H1 (cell line): ENCODE data around the gene IER5. TPM values are rescaled to one million over a fixed set of nuclear protein-coding genes. Genes with fewer than 3 reads are reported as not detected.

Experiments used
- CTCF ChIA-PET: fragments of 300-600 bp; sonication (Branson Sonifier 250); formaldehyde crosslinking; loops from one replicate; lab custom pipeline; 2021; ENCODE audit not compliant: partially characterized antibody; lab: Charles Lee
- POLR2A ChIA-PET: fragments of 300-600 bp; sonication (Branson Sonifier 250); formaldehyde crosslinking; loops from one replicate; lab custom pipeline; 2021; ENCODE audit warnings: inconsistent platforms; ENCODE audit not compliant: partially characterized antibody; lab: Charles Lee
- DNase-seq, 2 experiments: peaks; one replicate each; pipeline versions ENCODE4 v3.0.0 to v3.0.0-alpha.2; 2010 to 2022; ENCODE audit warnings: low spot score in 2 of 2, low read depth in 1 of 2, mixed read lengths in 1 of 2
- FAIRE-seq: peaks from 2 replicates; lab custom pipeline; 2011; peaks lifted over from hg19 to GRCh38; lab: Jason Lieb, UNC
- H2AFZ ChIP-seq: 2 replicates; pipeline ENCODE4 v1.8.1; 2012; ENCODE audit warnings: low read length, inconsistent platforms
- H2AK5ac ChIP-seq: 2 replicates; pipeline ENCODE4 v1.6.1; 2013; ENCODE audit warnings: low read depth, low read length
- H2BK120ac ChIP-seq: replicated peaks from 2 replicates; pipeline ENCODE3; 2013; ENCODE audit warnings: low read depth, low read length, inconsistent platforms
- H2BK12ac ChIP-seq: 2 replicates; pipeline ENCODE4 v1.6.1; 2013; ENCODE audit warnings: low read depth, low read length
- H2BK15ac ChIP-seq: 2 replicates; pipeline ENCODE4 v1.6.1; 2013; ENCODE audit warnings: low read length
- H2BK20ac ChIP-seq: 2 replicates; pipeline ENCODE4 v1.6.1; 2013; ENCODE audit warnings: low read length
- H2BK5ac ChIP-seq: 2 replicates; pipeline ENCODE4 v1.6.1; 2013; ENCODE audit warnings: low read depth, low read length
- H3K14ac ChIP-seq: 2 replicates; pipeline ENCODE4 v1.6.1; 2013; ENCODE audit warnings: inconsistent platforms; ENCODE audit not compliant: insufficient read length
- H3K18ac ChIP-seq: 2 replicates; pipeline ENCODE4 v1.6.1; 2013; ENCODE audit warnings: low read length; ENCODE audit errors: extremely low read depth
- H3K23ac ChIP-seq: 2 replicates; pipeline ENCODE4 v1.6.1; 2013; ENCODE audit warnings: inconsistent platforms; ENCODE audit not compliant: insufficient read length
- H3K23me2 ChIP-seq: 2 replicates; pipeline ENCODE4 v1.6.1; 2013; ENCODE audit warnings: low read depth, low read length
- H3K27ac ChIP-seq: 2 replicates; pipeline ENCODE4 v1.6.1; 2011; ENCODE audit warnings: low read depth, low read length, inconsistent platforms
- H3K27me3 ChIP-seq, 4 experiments: replicated peaks in 1 of 4; 1 replicate in 1 of 4; 2 replicates in 3 of 4; pipeline versions ENCODE4 v1.6.1 to v1.8.1; 2011 to 2013; ENCODE audit warnings: low read length in 3 of 4, mild to moderate bottlenecking in 3 of 4, inconsistent platforms in 2 of 4, mixed read lengths in 2 of 4, moderate library complexity in 1 of 4; ENCODE audit not compliant: control insufficient read depth in 3 of 4, insufficient read depth in 3 of 4; ENCODE audit errors: extremely low read depth in 1 of 4
- H3K36me3 ChIP-seq, 4 experiments: 2 replicates each; pipeline versions ENCODE4 v1.6.1 to v1.8.1; 2011 to 2013; ENCODE audit warnings: mild to moderate bottlenecking in 4 of 4, low read length in 3 of 4, moderate library complexity in 2 of 4, control low read depth in 1 of 4, inconsistent platforms in 1 of 4; ENCODE audit not compliant: insufficient read depth in 4 of 4, control insufficient read depth in 2 of 4
- H3K4ac ChIP-seq: replicated peaks from 2 replicates; pipeline ENCODE3; 2013; ENCODE audit warnings: low read length, low read depth, mixed read lengths, inconsistent platforms; ENCODE audit not compliant: insufficient read length
- H3K4me1 ChIP-seq, 4 experiments: replicated peaks in 1 of 4; 1 replicate in 1 of 4; 2 replicates in 3 of 4; pipeline versions ENCODE4 v1.6.1 to v1.8.1; 2011 to 2013; ENCODE audit warnings: low read length in 3 of 4, inconsistent platforms in 2 of 4, mixed read lengths in 1 of 4; ENCODE audit not compliant: insufficient read depth in 4 of 4, control insufficient read depth in 3 of 4
- H3K4me2 ChIP-seq, 2 experiments: 2 replicates each; pipeline versions ENCODE4 v1.6.1 to v1.8.1; 2011 to 2013; ENCODE audit warnings: low read depth in 2 of 2, low read length in 2 of 2, control low read depth in 1 of 2, inconsistent platforms in 1 of 2, mild to moderate bottlenecking in 1 of 2; ENCODE audit not compliant: insufficient read depth in 1 of 2
- H3K4me3 ChIP-seq, 4 experiments: fragments of 200-600, 300-600 bp in 1 of 4; sonication (generic), shearing (Covaris generic), sonication (Bioruptor Twin) in 1 of 4; 2 replicates each; pipeline versions ENCODE4 v1.5.1 to v1.8.1; 2011 to 2016; ENCODE audit warnings: low read length in 4 of 4, low read depth in 3 of 4, control low read depth in 2 of 4, inconsistent platforms in 2 of 4, mild to moderate bottlenecking in 2 of 4, mixed read lengths in 1 of 4, moderate library complexity in 1 of 4; ENCODE audit not compliant: insufficient read depth in 2 of 4; ENCODE audit errors: extremely low read depth in 1 of 4
- H3K56ac ChIP-seq: replicated peaks from 2 replicates; pipeline ENCODE3; 2013; ENCODE audit warnings: low read depth, mild to moderate bottlenecking, mixed read lengths, low read length, inconsistent platforms; ENCODE audit not compliant: insufficient read length
- H3K79me1 ChIP-seq: 2 replicates; pipeline ENCODE4 v1.6.1; 2013; ENCODE audit warnings: low read depth, low read length, control low read depth
- H3K79me2 ChIP-seq, 2 experiments: 2 replicates each; pipeline versions ENCODE4 v1.6.1 to v1.8.1; 2012 to 2013; ENCODE audit warnings: low read length in 2 of 2, mild to moderate bottlenecking in 2 of 2, inconsistent platforms in 1 of 2; ENCODE audit not compliant: insufficient read depth in 2 of 2, control insufficient read depth in 1 of 2
- H3K9ac ChIP-seq, 4 experiments: replicated peaks in 1 of 4; 1 replicate in 1 of 4; 2 replicates in 3 of 4; pipeline versions ENCODE4 v1.6.1 to v1.8.1; 2011 to 2013; ENCODE audit warnings: low read depth in 3 of 4, low read length in 3 of 4, control low read depth in 2 of 4, mild to moderate bottlenecking in 2 of 4, moderate library complexity in 2 of 4, inconsistent platforms in 1 of 4; ENCODE audit errors: extremely low read depth in 1 of 4
- H3K9me3 ChIP-seq, 2 experiments: 2 replicates each; pipeline versions ENCODE4 v1.6.1 to v1.8.1; 2012 to 2013; ENCODE audit warnings: mild to moderate bottlenecking in 2 of 2, moderate library complexity in 2 of 2, control low read depth in 1 of 2, inconsistent platforms in 1 of 2, low read depth in 1 of 2, low read length in 1 of 2, mixed read lengths in 1 of 2; ENCODE audit not compliant: insufficient read depth in 2 of 2
- H4K20me1 ChIP-seq, 2 experiments: replicated peaks in 1 of 2; 2 replicates each; pipeline versions ENCODE3 to v1.8.1; 2011 to 2013; ENCODE audit warnings: inconsistent platforms in 2 of 2, low read length in 2 of 2, mild to moderate bottlenecking in 1 of 2; ENCODE audit not compliant: insufficient read depth in 2 of 2, control insufficient read depth in 1 of 2
- H4K5ac ChIP-seq: 2 replicates; pipeline ENCODE4 v1.6.1; 2013; ENCODE audit warnings: low read length, low read depth, mixed read lengths, inconsistent platforms; ENCODE audit not compliant: insufficient read length
- H4K8ac ChIP-seq: 2 replicates; pipeline ENCODE4 v1.8.0; 2013; ENCODE audit warnings: mild to moderate bottlenecking, moderate library complexity, low read length, inconsistent platforms; ENCODE audit not compliant: insufficient read depth; ENCODE audit errors: extremely low read depth
- H4K91ac ChIP-seq: replicated peaks from 2 replicates; pipeline ENCODE3; 2013; ENCODE audit warnings: low read length, mixed read lengths, inconsistent platforms; ENCODE audit not compliant: insufficient read length
- ASH2L ChIP-seq: fragments of 200-600, 300-600 bp; sonication (generic); IDR thresholded peaks from one replicate; pipeline ENCODE4 v1.7.1; 2017; ENCODE audit warnings: low read length
- CEBPB ChIP-seq: IDR thresholded peaks from 2 replicates; pipeline ENCODE4 v1.6.1; 2012; ENCODE audit warnings: low read depth, low read length
- CTCF ChIP-seq, 3 experiments: IDR thresholded peaks; 1 replicate in 2 of 3; 2 replicates in 1 of 3; pipeline versions ENCODE4 v1.5.1 to v1.6.1; 2011; ENCODE audit warnings: low read length in 3 of 3, mild to moderate bottlenecking in 3 of 3, inconsistent platforms in 2 of 3, low read depth in 1 of 3, moderate library complexity in 1 of 3; ENCODE audit not compliant: insufficient read depth in 1 of 3; ENCODE audit errors: control extremely low read depth in 1 of 3
- RXRA ChIP-seq: IDR thresholded peaks from 2 replicates; pipeline ENCODE4 v1.6.1; 2011; ENCODE audit warnings: low read depth, mild to moderate bottlenecking, low read length, moderate library complexity; ENCODE audit not compliant: insufficient read depth
- SRF ChIP-seq: IDR thresholded peaks from 2 replicates; pipeline ENCODE4 v1.6.1; 2011; ENCODE audit warnings: mild to moderate bottlenecking, low read depth, low read length, moderate library complexity
- TBP ChIP-seq: IDR thresholded peaks from 2 replicates; pipeline ENCODE4 v1.6.1; 2011; ENCODE audit warnings: low read depth, low read length, improper control_type of control experiment
- WGBS, 2 experiments: shearing (Covaris generic) in 1 of 2; methylation state at CpG; one replicate each; pipeline versions ENCODE4 v1.1.6 to v1.1.7; 2013 to 2015; ENCODE audit warnings: low lambda C conversion rate in 2 of 2, mixed read lengths in 2 of 2, inconsistent platforms in 1 of 2, low coverage in 1 of 2, missing lambda C conversion rate in 1 of 2; ENCODE audit not compliant: insufficient replicate concordance in 2 of 2, insufficient coverage in 1 of 2, insufficient read length in 1 of 2; ENCODE audit errors: extremely low coverage in 1 of 2, missing lambda C conversion rate in 1 of 2; 5-methylcytosine and 5-hydroxymethylcytosine counted together
- polyA plus RNA-seq, 7 experiments: library from polyadenylated mRNA; depleted of rRNA in 3 of 7; stranded (reverse) in 5 of 7; unstranded in 2 of 7; fragments of >200 nt in 5 of 7; fragments of 200-250 nt in 2 of 7; gene quantifications; 1 replicate in 5 of 7; 2 replicates in 1 of 7; 4 replicates in 1 of 7; pipeline versions ENCODE4 v1.2.1 to v1.2.3, GENCODE V29; 2011 to 2013; ENCODE audit warnings: missing spikeins in 2 of 7, mixed read lengths in 2 of 7
- total RNA-seq: library from RNA; stranded (reverse); fragmentation: NEBNext Ultra II Directional; extraction: Animal tissue kit (Norgen Biotek cat#: 25700); gene quantifications from 2 replicates; pipeline ENCODE4 v1.2.1, GENCODE V29; 2021

Gene IER5
- total and polyA plus RNA-seq, 2 of the 8 experiments (the other 6 are each of a cell fraction or from before 2014, with no cell fraction given), result 3.5 to 7.7 TPM

GRCh38 chr1:181117648-181118449, 29.3 kb downstream of the IER5 start:
- H3K23ac ChIP-seq, result no peak overlapping the region
- H2BK5ac ChIP-seq, result no peak overlapping the region
- H3K9me3 ChIP-seq, result no peaks in the 10 kb centered on the region
- no peak for FAIRE-seq
- TF ChIP-seq CEBPB (no peak), SRF (no peak), TBP (peak; percentile 24; the same call in 1 of the 2 replicates), RXRA (no peak), ASH2L (peak; percentile 33), CTCF (IDR thresholded peaks at IDR 0.05; ENCODE audit: control extremely low read depth in 1 of 3, insufficient read depth in 1 of 3, low read depth in 1 of 3, low read length in 3 of 3) (no peak)
- no peaks in the 10 kb centered on the region; a peak in 1 of 7 replicates for H3K27me3 ChIP-seq
- H3K56ac ChIP-seq, result no peak overlapping the region
- WGBS, 2 experiments, result 77% methylated on average over 9 of the region's 9 CpGs; no CpG with 5 or more reads in 1 of the 2 experiments
- POLR2A ChIA-PET, result interaction anchor here (0.9 to 2.4 kb wide), 9 partner anchors 9 to 95 kb away, joined by 3 to 15 read pairs (median 4); partner anchors contain the start of genes IER5 and STX6
- peak overlapping the region; percentile 26; the same call in 1 of the 2 replicates for H3K18ac ChIP-seq
- peaks cover 2 to 9% (median 7%) of the 10 kb centered on the region in 4 experiments; a peak in 5 of 7 replicates for H3K4me1 ChIP-seq
- CTCF ChIA-PET, result interaction anchor here (0.8 to 4.1 kb wide), 13 partner anchors 9 to 602 kb away, joined by 3 to 20 read pairs (median 4); no protein-coding TSS in a partner anchor
- H4K5ac ChIP-seq, result no peak overlapping the region
- no peak overlapping the region; a peak in 2 of 4 replicates for H3K4me2 ChIP-seq
- H2BK120ac ChIP-seq, result no peak overlapping the region
- 0 out of 2 replicates have a peak overlapping the region, but pooled peaks have one; percentile 39 for H2BK12ac ChIP-seq
- H2AK5ac ChIP-seq, result no peak overlapping the region
- H4K20me1 ChIP-seq, result no peaks in the 10 kb centered on the region
- H3K9ac ChIP-seq, result no peak overlapping the region
- H2BK20ac ChIP-seq, result 0 out of 2 replicates have a peak overlapping the region, but pooled peaks have one; percentile 19
- no peak overlapping the region for H2AFZ ChIP-seq
- no peak overlapping the region for H4K91ac ChIP-seq
- no peaks in the 10 kb centered on the region for H3K23me2 ChIP-seq
- H2BK15ac ChIP-seq, result no peak overlapping the region
- H3K27ac ChIP-seq, result no peak overlapping the region
- H3K79me2 ChIP-seq, result no peaks in the 10 kb centered on the region
- H3K79me1 ChIP-seq, result no peaks in the 10 kb centered on the region
- no peak for DNase-seq
- no peaks in the 10 kb centered on the region for H3K36me3 ChIP-seq
- H3K4ac ChIP-seq, result no peak overlapping the region
- no peak overlapping the region for H3K4me3 ChIP-seq
- H3K14ac ChIP-seq, result no peak overlapping the region
- H4K8ac ChIP-seq, result no peak overlapping the region
